Right lobe of liver (tissue), 4 donors: ENCODE measurements around the gene CCSAP.

Source experiments
- CTCF ChIP-seq, 4 donors: fragments of 200-600 bp in 3 of 4; fragments of 450-650 bp in 1 of 4; IDR thresholded peaks; one replicate each; pipeline versions ENCODE4 v1.5.1 to v1.8.0; 2016 to 2022; ENCODE audit warnings: antibody characterized with exemption in 4 of 4, mild to moderate bottlenecking in 2 of 4
- POLR2A ChIP-seq: fragments of 450-650 bp; IDR thresholded peaks from one replicate; pipeline ENCODE4 v1.6.1; 2017; ENCODE audit warnings: antibody characterized with exemption, mild to moderate bottlenecking
- donor health status: DM: no; HTN: no; CAD: no.
- donor health status: DM: no; HTN: no; CAD: no.
- donor health status: DM: no; HTN: yes; CAD: no.

- TF ChIP-seq CTCF (IDR thresholded peaks at IDR 0.05) (no peak), POLR2A (no peak)
Observed at GRCh38 chr1:229339086-229339485, 3.8 kb downstream of the CCSAP start.
